GM12874 (cell line): ENCODE measurements around the gene CTBP2.

Source experiments
- CTCF ChIP-seq: IDR thresholded peaks from 2 replicates; pipeline ENCODE4 v1.5.1; 2011; ENCODE audit warnings: low read depth, mild to moderate bottlenecking, control low read depth, low read length, moderate library complexity; ENCODE audit not compliant: insufficient read depth

CTBP2 gene

GRCh38 chr10:125122566-125122965, 37.8 kb downstream of the CTBP2 start:
- TF ChIP-seq CTCF = no peak

DNA sequence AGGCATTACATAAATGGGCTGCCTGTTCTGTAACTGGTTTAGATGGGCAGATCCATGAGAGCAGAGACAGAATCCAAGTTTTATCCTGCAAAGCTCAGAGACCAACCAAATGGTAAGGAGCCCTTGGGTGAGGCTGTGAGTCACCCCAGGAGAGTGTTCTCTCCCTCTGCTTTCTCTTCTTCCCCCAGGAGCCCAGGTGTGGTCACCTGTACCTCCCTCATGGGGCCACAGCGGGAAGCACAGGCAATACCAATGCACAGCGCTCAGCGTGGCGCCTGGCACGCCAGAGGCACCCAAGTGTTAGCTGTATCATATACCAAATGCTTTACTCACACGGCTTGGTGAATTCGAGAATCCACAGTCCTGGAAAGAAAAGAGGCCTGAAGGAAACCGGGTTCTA, 39.4 kb downstream of the CTBP2 start:
- TF ChIP-seq CTCF = no peak

- TF ChIP-seq CTCF = no peak
These were observed 40.2 kb downstream of the CTBP2 start for GRCh38 chr10:125120053-125120710.

- TF ChIP-seq CTCF = no peak
These were observed 41.7 kb downstream of the CTBP2 start for GRCh38 chr10:125118701-125119100.

DNA sequence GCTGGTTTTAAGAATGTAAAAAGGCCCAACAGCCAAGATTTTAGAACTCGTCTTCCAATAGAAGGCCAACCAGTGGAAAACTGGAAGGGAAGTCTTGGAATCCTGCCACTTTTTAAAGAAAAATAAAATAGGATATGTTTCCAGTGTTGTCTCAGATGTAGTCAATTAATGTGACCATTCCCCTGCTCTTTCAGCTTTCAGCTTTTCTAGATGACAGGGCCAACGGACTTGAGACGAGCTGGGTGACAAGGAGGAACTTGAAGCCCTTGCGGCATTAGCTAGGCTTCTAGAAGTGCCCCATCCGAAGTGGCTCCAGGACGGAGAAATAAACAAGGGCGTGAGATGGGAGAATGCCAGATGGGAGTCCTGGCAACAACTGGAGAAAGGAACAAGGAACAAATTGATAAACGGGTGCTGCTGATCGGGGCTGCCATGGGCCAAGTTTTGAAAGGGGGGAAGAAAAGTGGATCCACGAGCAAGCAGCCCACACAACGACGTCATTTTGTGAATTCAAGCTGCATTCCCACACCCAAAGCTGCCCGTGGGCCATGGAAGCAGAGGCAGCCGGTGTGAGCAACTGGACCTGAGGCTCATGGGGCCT, 42.3 kb downstream of the CTBP2 start:
- TF ChIP-seq CTCF = no peak

GRCh38 chr10:125116652-125117310, 43.6 kb downstream of the CTBP2 start:
- TF ChIP-seq CTCF = no peak

- no peak for TF ChIP-seq CTCF
These were observed 44.2 kb downstream of the CTBP2 start for GRCh38 chr10:125116041-125116649.
